HEK293 (cell line): ENCODE data around the gene THSD7A.

Experiments
- CTCF ChIA-PET: fragments of 350-600 bp; formaldehyde crosslinking; extraction: SDS; loops from one replicate; lab custom pipeline; 2021; ENCODE audit warnings: antibody characterized with exemption; lab: Yijun Ruan, JAX
- POLR2A ChIA-PET: fragments of 300-600 bp; formaldehyde crosslinking; extraction: SDS; loops from one replicate; lab custom pipeline; 2020; ENCODE audit warnings: antibody characterized with exemption, inconsistent platforms; lab: Yijun Ruan, JAX
- H3K27ac ChIP-seq: fragments of 200-500 bp; sonication (Bioruptor generic); 2 replicates; pipeline ENCODE4 v1.5.1; 2014; ENCODE audit warnings: low read depth, low read length, control low read depth, inconsistent platforms; ENCODE audit errors: extremely low read depth
- H3K36me3 ChIP-seq, 2 experiments: fragments of 200-500 bp in 1 of 2; sonication (Bioruptor generic) in 1 of 2; 1 replicate in 1 of 2; 2 replicates in 1 of 2; pipeline ENCODE4 v1.5.1; 2014 to 2017; ENCODE audit warnings: inconsistent platforms in 2 of 2, low read length in 2 of 2; ENCODE audit not compliant: control insufficient read depth in 2 of 2, insufficient read depth in 1 of 2
- H3K4me1 ChIP-seq: fragments of 200-500 bp; sonication (Bioruptor generic); 2 replicates; pipeline ENCODE4 v1.5.1; 2014; ENCODE audit warnings: mild to moderate bottlenecking, low read length, inconsistent platforms; ENCODE audit not compliant: control insufficient read depth, insufficient read depth
- H3K4me3 ChIP-seq: 2 replicates; pipeline ENCODE4 v1.5.1; 2011; ENCODE audit warnings: low read depth, mild to moderate bottlenecking, control low read depth, low read length, moderate library complexity
- H3K9me3 ChIP-seq: fragments of 200-500 bp; sonication (Bioruptor generic); 2 replicates; pipeline ENCODE4 v1.5.1; 2014; ENCODE audit warnings: low read depth, low read length, inconsistent platforms; ENCODE audit not compliant: control insufficient read depth, insufficient read depth
- BCL11B ChIP-seq: fragments of 450-650 bp; formaldehyde crosslinking; IDR thresholded peaks from 2 replicates; pipeline ENCODE4 v1.5.1; 2016; ENCODE audit warnings: low read depth, missing biosample characterization, missing genetic modification characterization
- GLI4 ChIP-seq: fragments of 450-650 bp; formaldehyde crosslinking; IDR thresholded peaks from 2 replicates; pipeline ENCODE4 v1.5.1; 2016; ENCODE audit warnings: missing biosample characterization, missing genetic modification characterization
- MYNN ChIP-seq: fragments of 450-650 bp; formaldehyde crosslinking; IDR thresholded peaks from 2 replicates; pipeline ENCODE4 v1.5.1; 2016; ENCODE audit warnings: missing biosample characterization, missing genetic modification characterization, borderline replicate concordance
- REPIN1 ChIP-seq: fragments of 450-650 bp; formaldehyde crosslinking; IDR thresholded peaks from 2 replicates; pipeline ENCODE4 v1.5.1; 2017; ENCODE audit warnings: missing biosample characterization, missing genetic modification characterization, low read depth
- SETDB1 ChIP-seq: IDR thresholded peaks from one replicate; pipeline ENCODE4 v1.6.1; 2017; ENCODE audit warnings: mild to moderate bottlenecking, low read length, moderate library complexity, mixed read lengths; ENCODE audit not compliant: insufficient read length
- SP3 ChIP-seq: fragments of 450-650 bp; formaldehyde crosslinking; IDR thresholded peaks from 2 replicates; pipeline ENCODE4 v1.5.1; 2016; ENCODE audit warnings: missing biosample characterization, missing genetic modification characterization
- YY1 ChIP-seq: fragments of 450-650 bp; formaldehyde crosslinking; IDR thresholded peaks from 2 replicates; pipeline ENCODE4 v1.5.1; 2018; ENCODE audit warnings: missing biosample characterization, missing genetic modification characterization
- YY2 ChIP-seq: fragments of 450-650 bp; formaldehyde crosslinking; IDR thresholded peaks from 2 replicates; pipeline ENCODE4 v1.5.1; 2016; ENCODE audit warnings: missing biosample characterization, missing genetic modification characterization
- ZBTB1 ChIP-seq: fragments of 450-650 bp; formaldehyde crosslinking; IDR thresholded peaks from 2 replicates; pipeline ENCODE4 v1.5.1; 2016; ENCODE audit warnings: missing biosample characterization, missing genetic modification characterization
- ZEB2 ChIP-seq: fragments of 450-650 bp; formaldehyde crosslinking; IDR thresholded peaks from 2 replicates; pipeline ENCODE4 v1.5.1; 2016; ENCODE audit warnings: missing biosample characterization, missing genetic modification characterization
- ZNF266 ChIP-seq: fragments of 450-650 bp; formaldehyde crosslinking; IDR thresholded peaks from 2 replicates; pipeline ENCODE4 v1.5.1; 2016; ENCODE audit warnings: missing biosample characterization, missing genetic modification characterization, low read depth
- ZNF280D ChIP-seq: fragments of 450-650 bp; formaldehyde crosslinking; IDR thresholded peaks from 2 replicates; pipeline ENCODE4 v1.5.1; 2016; ENCODE audit warnings: missing biosample characterization, missing genetic modification characterization
- ZNF555 ChIP-seq: fragments of 450-650 bp; formaldehyde crosslinking; conservative IDR thresholded peaks from 2 replicates; pipeline ENCODE4 v1.5.1; 2017; ENCODE audit warnings: missing biosample characterization, mild to moderate bottlenecking, missing genetic modification characterization, inconsistent platforms
- ZNF560 ChIP-seq: fragments of 450-650 bp; formaldehyde crosslinking; IDR thresholded peaks from 2 replicates; pipeline ENCODE4 v1.5.1; 2017; ENCODE audit warnings: missing biosample characterization, missing genetic modification characterization, borderline replicate concordance
- ZNF585B ChIP-seq: fragments of 450-650 bp; formaldehyde crosslinking; IDR thresholded peaks from 2 replicates; pipeline ENCODE4 v1.5.1; 2016; ENCODE audit warnings: missing biosample characterization, missing genetic modification characterization
- ZNF626 ChIP-seq: fragments of 450-650 bp; sonication (Bioruptor Pico); formaldehyde crosslinking; IDR thresholded peaks from 2 replicates; pipeline ENCODE4 v1.5.1; 2018; ENCODE audit warnings: missing biosample characterization, missing genetic modification characterization, inconsistent platforms
- ZNF629 ChIP-seq: fragments of 450-650 bp; formaldehyde crosslinking; IDR thresholded peaks from 2 replicates; pipeline ENCODE4 v1.5.1; 2017; ENCODE audit warnings: missing biosample characterization, missing genetic modification characterization
- ZNF776 ChIP-seq: fragments of 450-650 bp; formaldehyde crosslinking; IDR thresholded peaks from 2 replicates; pipeline ENCODE4 v1.5.0; 2017; ENCODE audit warnings: missing biosample characterization, missing genetic modification characterization, borderline replicate concordance
- ZNF777 ChIP-seq: fragments of 450-650 bp; formaldehyde crosslinking; IDR thresholded peaks from 2 replicates; pipeline ENCODE4 v1.5.1; 2017; ENCODE audit warnings: missing biosample characterization, missing genetic modification characterization, borderline replicate concordance
- ZSCAN30 ChIP-seq: fragments of 450-650 bp; IDR thresholded peaks from 2 replicates; pipeline ENCODE4 v1.5.1; 2018; ENCODE audit warnings: missing biosample characterization, mild to moderate bottlenecking, missing genetic modification characterization, moderate library complexity
- TF ChIP-seq, protein P1 (sequence below): fragments of 450-650 bp; formaldehyde crosslinking; IDR thresholded peaks from 2 replicates; pipeline ENCODE4 v1.5.1; 2016; ENCODE audit warnings: missing biosample characterization, missing genetic modification characterization, borderline replicate concordance
- TF ChIP-seq, protein P2 (sequence below): fragments of 450-650 bp; formaldehyde crosslinking; IDR thresholded peaks from 2 replicates; pipeline ENCODE4 v1.5.1; 2016; ENCODE audit warnings: missing biosample characterization, missing genetic modification characterization, borderline replicate concordance

THSD7A gene

DNA sequence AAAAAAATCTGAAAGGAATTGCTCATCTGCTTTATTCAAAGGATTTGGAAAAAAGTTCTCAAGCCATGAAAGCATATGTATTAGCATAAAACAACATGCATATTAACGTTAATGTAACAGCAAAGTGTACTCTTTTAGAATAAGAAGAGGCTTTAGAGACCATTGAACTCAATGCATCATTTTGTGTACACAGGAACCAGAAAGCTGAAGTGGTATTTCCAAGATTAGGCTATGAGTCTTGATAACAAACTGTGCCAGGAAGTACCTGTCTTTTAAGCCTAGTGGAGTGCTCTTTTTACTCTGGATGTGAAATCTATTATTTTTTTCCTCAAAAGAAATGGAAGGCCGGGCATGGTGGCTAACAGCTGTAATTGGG lies 164.2 kb downstream of the THSD7A start:
- TF ChIP-seq ZNF266 (tag by site-specific recombination) = no peak
- no peak for TF ChIP-seq ZBTB1 (tag by site-specific recombination)
- no peak for TF ChIP-seq BCL11B (tag by site-specific recombination)
- TF ChIP-seq GLI4 (tag by site-specific recombination) = no peak
- no peak for TF ChIP-seq ZNF776 (tag by site-specific recombination)
- no peak for TF ChIP-seq ZNF560 (tag by site-specific recombination)
- no peaks in the 10 kb centered on the region for H3K36me3 ChIP-seq
- H3K4me1 ChIP-seq = no peaks in the 10 kb centered on the region
- H3K27ac ChIP-seq = no peak overlapping the region
- H3K4me3 ChIP-seq = no peak overlapping the region
- POLR2A ChIA-PET = no interaction called here
- H3K9me3 ChIP-seq = no peaks in the 10 kb centered on the region
- CTCF ChIA-PET = no interaction called here

GRCh38 chr7:11667071-11667809 lies 164.8 kb downstream of the THSD7A start:
- Histone ChIP-seq H3K4me3 (no peak overlapping the region), H3K4me1 (no peaks in the 10 kb centered on the region), H3K27ac (no peak overlapping the region), H3K36me3 (no peaks in the 10 kb centered on the region)
- POLR2A ChIA-PET = no interaction called here
- TF ChIP-seq ZNF629 (no peak), SP3 (tag by site-specific recombination) (no peak), YY1 (tag by site-specific recombination) (no peak), ZSCAN30 (tag by site-specific recombination) (no peak), REPIN1 (no peak), ZNF555 (tag by site-specific recombination) (no peak)
- TF ChIP-seq, all 188 proteins: peak for 0
- CTCF ChIA-PET = no interaction called here
- H3K9me3 ChIP-seq = no peaks in the 10 kb centered on the region

GRCh38 chr7:11665357-11665756 lies 166.6 kb downstream of the THSD7A start:
- Histone ChIP-seq H3K36me3 (no peaks in the 10 kb centered on the region), H3K27ac (no peak overlapping the region), H3K4me3 (no peak overlapping the region), H3K4me1 (no peaks in the 10 kb centered on the region), H3K9me3 (no peaks in the 10 kb centered on the region)
- CTCF ChIA-PET = no interaction called here
- POLR2A ChIA-PET = no interaction called here
- TF ChIP-seq ZNF777 (tag by site-specific recombination) (no peak), ZNF626 (no peak), ZNF280D (tag by site-specific recombination) (no peak), SETDB1 (no peak), ZNF555 (tag by site-specific recombination) (no peak), MYNN (tag by site-specific recombination) (no peak), YY2 (tag by site-specific recombination) (no peak), ZNF585B (tag by site-specific recombination) (no peak), ZEB2 (tag by site-specific recombination) (no peak)
- TF ChIP-seq, protein P1, sequence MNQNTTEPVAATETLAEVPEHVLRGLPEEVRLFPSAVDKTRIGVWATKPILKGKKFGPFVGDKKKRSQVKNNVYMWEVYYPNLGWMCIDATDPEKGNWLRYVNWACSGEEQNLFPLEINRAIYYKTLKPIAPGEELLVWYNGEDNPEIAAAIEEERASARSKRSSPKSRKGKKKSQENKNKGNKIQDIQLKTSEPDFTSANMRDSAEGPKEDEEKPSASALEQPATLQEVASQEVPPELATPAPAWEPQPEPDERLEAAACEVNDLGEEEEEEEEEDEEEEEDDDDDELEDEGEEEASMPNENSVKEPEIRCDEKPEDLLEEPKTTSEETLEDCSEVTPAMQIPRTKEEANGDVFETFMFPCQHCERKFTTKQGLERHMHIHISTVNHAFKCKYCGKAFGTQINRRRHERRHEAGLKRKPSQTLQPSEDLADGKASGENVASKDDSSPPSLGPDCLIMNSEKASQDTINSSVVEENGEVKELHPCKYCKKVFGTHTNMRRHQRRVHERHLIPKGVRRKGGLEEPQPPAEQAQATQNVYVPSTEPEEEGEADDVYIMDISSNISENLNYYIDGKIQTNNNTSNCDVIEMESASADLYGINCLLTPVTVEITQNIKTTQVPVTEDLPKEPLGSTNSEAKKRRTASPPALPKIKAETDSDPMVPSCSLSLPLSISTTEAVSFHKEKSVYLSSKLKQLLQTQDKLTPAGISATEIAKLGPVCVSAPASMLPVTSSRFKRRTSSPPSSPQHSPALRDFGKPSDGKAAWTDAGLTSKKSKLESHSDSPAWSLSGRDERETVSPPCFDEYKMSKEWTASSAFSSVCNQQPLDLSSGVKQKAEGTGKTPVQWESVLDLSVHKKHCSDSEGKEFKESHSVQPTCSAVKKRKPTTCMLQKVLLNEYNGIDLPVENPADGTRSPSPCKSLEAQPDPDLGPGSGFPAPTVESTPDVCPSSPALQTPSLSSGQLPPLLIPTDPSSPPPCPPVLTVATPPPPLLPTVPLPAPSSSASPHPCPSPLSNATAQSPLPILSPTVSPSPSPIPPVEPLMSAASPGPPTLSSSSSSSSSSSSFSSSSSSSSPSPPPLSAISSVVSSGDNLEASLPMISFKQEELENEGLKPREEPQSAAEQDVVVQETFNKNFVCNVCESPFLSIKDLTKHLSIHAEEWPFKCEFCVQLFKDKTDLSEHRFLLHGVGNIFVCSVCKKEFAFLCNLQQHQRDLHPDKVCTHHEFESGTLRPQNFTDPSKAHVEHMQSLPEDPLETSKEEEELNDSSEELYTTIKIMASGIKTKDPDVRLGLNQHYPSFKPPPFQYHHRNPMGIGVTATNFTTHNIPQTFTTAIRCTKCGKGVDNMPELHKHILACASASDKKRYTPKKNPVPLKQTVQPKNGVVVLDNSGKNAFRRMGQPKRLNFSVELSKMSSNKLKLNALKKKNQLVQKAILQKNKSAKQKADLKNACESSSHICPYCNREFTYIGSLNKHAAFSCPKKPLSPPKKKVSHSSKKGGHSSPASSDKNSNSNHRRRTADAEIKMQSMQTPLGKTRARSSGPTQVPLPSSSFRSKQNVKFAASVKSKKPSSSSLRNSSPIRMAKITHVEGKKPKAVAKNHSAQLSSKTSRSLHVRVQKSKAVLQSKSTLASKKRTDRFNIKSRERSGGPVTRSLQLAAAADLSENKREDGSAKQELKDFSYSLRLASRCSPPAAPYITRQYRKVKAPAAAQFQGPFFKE (tag by site-specific recombination) = no peak
- TF ChIP-seq, protein P2, sequence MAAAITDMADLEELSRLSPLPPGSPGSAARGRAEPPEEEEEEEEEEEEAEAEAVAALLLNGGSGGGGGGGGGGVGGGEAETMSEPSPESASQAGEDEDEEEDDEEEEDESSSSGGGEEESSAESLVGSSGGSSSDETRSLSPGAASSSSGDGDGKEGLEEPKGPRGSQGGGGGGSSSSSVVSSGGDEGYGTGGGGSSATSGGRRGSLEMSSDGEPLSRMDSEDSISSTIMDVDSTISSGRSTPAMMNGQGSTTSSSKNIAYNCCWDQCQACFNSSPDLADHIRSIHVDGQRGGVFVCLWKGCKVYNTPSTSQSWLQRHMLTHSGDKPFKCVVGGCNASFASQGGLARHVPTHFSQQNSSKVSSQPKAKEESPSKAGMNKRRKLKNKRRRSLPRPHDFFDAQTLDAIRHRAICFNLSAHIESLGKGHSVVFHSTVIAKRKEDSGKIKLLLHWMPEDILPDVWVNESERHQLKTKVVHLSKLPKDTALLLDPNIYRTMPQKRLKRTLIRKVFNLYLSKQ (tag by site-specific recombination) = no peak
